ENCODE data around the gene SLC9A3.

GRCh38 chr5:571791-572190 lies 47.5 kb upstream of the SLC9A3 start:
- no peak for TF ChIP-seq CTCF (IDR thresholded peaks at IDR 0.05; ENCODE audit: low read length)
- no peak for TF ChIP-seq EZH2 (IDR thresholded peaks at IDR 0.05; ENCODE audit: borderline replicate concordance, low read length)
